8988T (cell line): ENCODE data around the gene FIGN.

ENCODE experiments used
- DNase-seq: peaks from one replicate; pipeline ENCODE4 v3.0.0; 2011

FIGN gene

GRCh38 chr2:163552758-163553157, 183.1 kb downstream of the FIGN start:
- no peak for DNase-seq

- no peak for DNase-seq
These were observed 184.0 kb downstream of the FIGN start for GRCh38 chr2:163551616-163552373.

GRCh38 chr2:163548970-163549369, 186.8 kb downstream of the FIGN start:
- DNase-seq, result no peak
